ENCODE data around the gene MLLT11.

Gene MLLT11

GRCh38 chr1:151060007-151060656, at the start of gene MLLT11:
Gene MLLT11 (plus strand): TSS chr1:151060397. CDS start chr1:151067225, 6,828 bp downstream.
- peak; percentile 34 for DNase-seq

- DNase-seq, result no peak
Observed at GRCh38 chr1:151011154-151011850, 48.9 kb upstream of the MLLT11 start.

GRCh38 chr1:151012684-151013471, 47.3 kb upstream of the MLLT11 start:
- no peak for DNase-seq

- DNase-seq, result no peak
Observed at GRCh38 chr1:151013518-151013917, 46.7 kb upstream of the MLLT11 start.

- peak; percentile 91 for DNase-seq
Observed at GRCh38 chr1:151024540-151025146, 35.6 kb upstream of the MLLT11 start.

- DNase-seq, result no peak
Observed at GRCh38 chr1:151026460-151026859, 33.7 kb upstream of the MLLT11 start.

GRCh38 chr1:151032164-151032563, 28.0 kb upstream of the MLLT11 start:
- no peak for DNase-seq

GRCh38 chr1:151035167-151035566, 25.0 kb upstream of the MLLT11 start:
- DNase-seq, result no peak

- DNase-seq, result no peak
Observed at GRCh38 chr1:151036356-151036755, 23.8 kb upstream of the MLLT11 start, which contains the start of gene BNIPL. Gene BNIPL (plus strand): TSS chr1:151036586. CDS start chr1:151036726, 140 bp downstream.

- DNase-seq, result no peak
Observed at GRCh38 chr1:151037032-151037431, 23.2 kb upstream of the MLLT11 start.

- no peak for DNase-seq
Observed at GRCh38 chr1:151039521-151039920, 20.7 kb upstream of the MLLT11 start.

- peak; percentile 39 for DNase-seq
Observed at GRCh38 chr1:151043163-151043562, 17.0 kb upstream of the MLLT11 start.

- DNase-seq, result peak; percentile 69
Observed at GRCh38 chr1:151047591-151047924, 12.6 kb upstream of the MLLT11 start, which contains the start of gene C1orf56. Gene C1orf56 (plus strand): TSS chr1:151047751. CDS start chr1:151047848, 97 bp downstream.

- peak; percentile 75 for DNase-seq
Observed at GRCh38 chr1:151047925-151048644, 12.1 kb upstream of the MLLT11 start.

GRCh38 chr1:151048645-151049032, 11.6 kb upstream of the MLLT11 start:
- DNase-seq, result no peak

- DNase-seq, result peak; percentile 38
Observed at GRCh38 chr1:151049458-151049857, 10.7 kb upstream of the MLLT11 start.

- peak; percentile 37 for DNase-seq
Observed at GRCh38 chr1:151050051-151050688, 10.0 kb upstream of the MLLT11 start.

GRCh38 chr1:151051356-151052009, 8.7 kb upstream of the MLLT11 start:
- no peak for DNase-seq

- DNase-seq, result no peak
Observed at GRCh38 chr1:151054971-151055547, 5.1 kb upstream of the MLLT11 start.

GRCh38 chr1:151055581-151055980, 4.6 kb upstream of the MLLT11 start:
- DNase-seq, result peak; percentile 30

- DNase-seq, result peak; percentile 82
Observed at GRCh38 chr1:151056149-151056548, 4.0 kb upstream of the MLLT11 start.
